ENCODE measurements around the gene TMEM130. TPM values are rescaled to one million over a fixed set of nuclear protein-coding genes. Genes with fewer than 3 reads are reported as not detected.

The TMEM130 gene
- total RNA-seq, 1 experiment from 2014 or later = 1.7 TPM

GRCh38 chr7:98870121-98870651 lies 372 bp upstream of the TMEM130 start:
- WGBS (ENCODE audit: extremely low coverage, insufficient read length, low lambda C conversion rate) = no CpG with 5 or more reads among the region's 35 CpGs
- Histone ChIP-seq H2BK120ac (ENCODE audit: low read depth, low read length, poor library complexity, severe bottlenecking) (no peak overlapping the region), H3K9ac (ENCODE audit: extremely low read depth, insufficient read length, low read length) (no peak overlapping the region), H3K18ac (ENCODE audit: insufficient read length, low read depth, low read length) (no peak overlapping the region), H2AFZ (ENCODE audit: low read length) (no peak overlapping the region), H4K20me1 (ENCODE audit: control insufficient read depth, insufficient read depth, insufficient read length) (no peaks in the 10 kb centered on the region), H3K23ac (ENCODE audit: insufficient read length, low read depth, low read length) (no peak overlapping the region), H4K8ac (replicated peaks; ENCODE audit: insufficient read length, low read depth, low read length) (no peak overlapping the region), H3K4ac (ENCODE audit: low read depth, low read length) (no peak overlapping the region), H2BK5ac (ENCODE audit: insufficient read length, low read length) (no peak overlapping the region), H3K14ac (ENCODE audit: insufficient read depth, low read length) (peak overlapping the region; percentile 57; the same call in 1 of the 2 replicates), H3K79me2 (ENCODE audit: insufficient read depth, low read length) (no peaks in the 10 kb centered on the region), H3K56ac (ENCODE audit: insufficient read length, low read depth, low read length) (no peak overlapping the region), H3K27ac (ENCODE audit: insufficient read length, low read depth, low read length) (no peak overlapping the region), H3T11ph (ENCODE audit: low read length) (no peak overlapping the region), H3K79me1 (ENCODE audit: insufficient read depth, low read depth, low read length, poor library complexity, severe bottlenecking) (no peaks in the 10 kb centered on the region), H4K5ac (ENCODE audit: insufficient read length, low read depth, low read length) (no peak overlapping the region), H3K23me2 (ENCODE audit: insufficient read length, low read depth, low read length, poor library complexity, severe bottlenecking) (peaks cover 9% of the 10 kb centered on the region), H4K91ac (ENCODE audit: insufficient read length, low read depth, low read length) (no peak overlapping the region), H3K27me3 (ENCODE audit: insufficient read depth, low read length) (peaks cover 12% of the 10 kb centered on the region; the same call in 1 of the 2 replicates), H2BK20ac (ENCODE audit: low read depth, low read length, poor library complexity, severe bottlenecking) (no peak overlapping the region), H3K4me2 (ENCODE audit: insufficient read depth, insufficient read length, low read length) (peak overlapping the region; percentile 89), H3K4me1 (ENCODE audit: insufficient read depth, low read length) (no peaks in the 10 kb centered on the region; the same call in 1 of the 2 replicates), H2AK5ac (ENCODE audit: insufficient read length, low read length) (no peak overlapping the region), H2BK15ac (ENCODE audit: low read depth, low read length) (no peak overlapping the region), H3K9me3 (ENCODE audit: control insufficient read depth, low read depth, low read length) (no peaks in the 10 kb centered on the region), H2BK12ac (ENCODE audit: insufficient read length, low read depth, low read length) (no peak overlapping the region)
- DNase-seq = peak; percentile 76
- TF ChIP-seq, protein P1, sequence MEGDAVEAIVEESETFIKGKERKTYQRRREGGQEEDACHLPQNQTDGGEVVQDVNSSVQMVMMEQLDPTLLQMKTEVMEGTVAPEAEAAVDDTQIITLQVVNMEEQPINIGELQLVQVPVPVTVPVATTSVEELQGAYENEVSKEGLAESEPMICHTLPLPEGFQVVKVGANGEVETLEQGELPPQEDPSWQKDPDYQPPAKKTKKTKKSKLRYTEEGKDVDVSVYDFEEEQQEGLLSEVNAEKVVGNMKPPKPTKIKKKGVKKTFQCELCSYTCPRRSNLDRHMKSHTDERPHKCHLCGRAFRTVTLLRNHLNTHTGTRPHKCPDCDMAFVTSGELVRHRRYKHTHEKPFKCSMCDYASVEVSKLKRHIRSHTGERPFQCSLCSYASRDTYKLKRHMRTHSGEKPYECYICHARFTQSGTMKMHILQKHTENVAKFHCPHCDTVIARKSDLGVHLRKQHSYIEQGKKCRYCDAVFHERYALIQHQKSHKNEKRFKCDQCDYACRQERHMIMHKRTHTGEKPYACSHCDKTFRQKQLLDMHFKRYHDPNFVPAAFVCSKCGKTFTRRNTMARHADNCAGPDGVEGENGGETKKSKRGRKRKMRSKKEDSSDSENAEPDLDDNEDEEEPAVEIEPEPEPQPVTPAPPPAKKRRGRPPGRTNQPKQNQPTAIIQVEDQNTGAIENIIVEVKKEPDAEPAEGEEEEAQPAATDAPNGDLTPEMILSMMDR (conservative IDR thresholded peaks at IDR 0.05) = no peak
- Mint-ChIP-seq H3K36me3 (ENCODE audit: insufficient read depth in 1 of 3, low read depth in 3 of 3) (no peaks in the 10 kb centered on the region), H3K9me3 (no peaks in the 10 kb centered on the region), H3K27me3 (ENCODE audit: low read depth) (peaks cover 58% of the 10 kb centered on the region), H3K4me1 (peaks cover 5 to 19% of the 10 kb centered on the region in 2 experiments), H3K4me3 (peak overlapping the region; percentile 70 to 85), H3K27ac (no peak overlapping the region)
